ENCODE data around the gene ATP6AP1.

Gene ATP6AP1

GRCh38 chrX:154457491-154458115 lies 29.1 kb downstream of the ATP6AP1 start:
- H3K4me2 ChIP-seq (ENCODE audit: low read depth, low read length, poor library complexity, severe bottlenecking) = peak overlapping the region; percentile 58
- H3K4me1 ChIP-seq (ENCODE audit: insufficient read depth, low read length, poor library complexity, severe bottlenecking) = no peaks in the 10 kb centered on the region
- no peaks in the 10 kb centered on the region for H3K9me3 ChIP-seq (ENCODE audit: insufficient read depth, low read depth, low read length)
- H3K9ac ChIP-seq (ENCODE audit: low read depth, low read length, poor library complexity, severe bottlenecking) = no peak overlapping the region
- H4K20me1 ChIP-seq (ENCODE audit: insufficient read depth, low read length, poor library complexity, severe bottlenecking) = no peaks in the 10 kb centered on the region
- no peaks in the 10 kb centered on the region for H3K9me2 ChIP-seq (replicated peaks; ENCODE audit: low read depth, low read length)
- peak overlapping the region; percentile 81; the same call in 1 of the 2 replicates for H2AFZ ChIP-seq (ENCODE audit: low read length)
- H3K36me3 ChIP-seq (ENCODE audit: insufficient read depth, low read length) = no peaks in the 10 kb centered on the region
- peaks cover 8% of the 10 kb centered on the region; the same call in 1 of the 2 replicates for H3K79me2 ChIP-seq (ENCODE audit: insufficient read depth, low read length)
- no peak for TF ChIP-seq EZH2phosphoT487 (IDR thresholded peaks at IDR 0.05; ENCODE audit: borderline replicate concordance)
- TF ChIP-seq, protein P1, sequence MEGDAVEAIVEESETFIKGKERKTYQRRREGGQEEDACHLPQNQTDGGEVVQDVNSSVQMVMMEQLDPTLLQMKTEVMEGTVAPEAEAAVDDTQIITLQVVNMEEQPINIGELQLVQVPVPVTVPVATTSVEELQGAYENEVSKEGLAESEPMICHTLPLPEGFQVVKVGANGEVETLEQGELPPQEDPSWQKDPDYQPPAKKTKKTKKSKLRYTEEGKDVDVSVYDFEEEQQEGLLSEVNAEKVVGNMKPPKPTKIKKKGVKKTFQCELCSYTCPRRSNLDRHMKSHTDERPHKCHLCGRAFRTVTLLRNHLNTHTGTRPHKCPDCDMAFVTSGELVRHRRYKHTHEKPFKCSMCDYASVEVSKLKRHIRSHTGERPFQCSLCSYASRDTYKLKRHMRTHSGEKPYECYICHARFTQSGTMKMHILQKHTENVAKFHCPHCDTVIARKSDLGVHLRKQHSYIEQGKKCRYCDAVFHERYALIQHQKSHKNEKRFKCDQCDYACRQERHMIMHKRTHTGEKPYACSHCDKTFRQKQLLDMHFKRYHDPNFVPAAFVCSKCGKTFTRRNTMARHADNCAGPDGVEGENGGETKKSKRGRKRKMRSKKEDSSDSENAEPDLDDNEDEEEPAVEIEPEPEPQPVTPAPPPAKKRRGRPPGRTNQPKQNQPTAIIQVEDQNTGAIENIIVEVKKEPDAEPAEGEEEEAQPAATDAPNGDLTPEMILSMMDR (conservative IDR thresholded peaks at IDR 0.05; ENCODE audit: low read length) = no peak
- H3F3A ChIP-seq (ENCODE audit: low read depth) = no peaks in the 10 kb centered on the region
- no peaks in the 10 kb centered on the region for H3K27me3 ChIP-seq (ENCODE audit: insufficient read depth, low read length, poor library complexity, severe bottlenecking)
- peak overlapping the region; percentile 81 for H3K4me3 ChIP-seq (ENCODE audit: low read length, poor library complexity, severe bottlenecking)

DNA sequence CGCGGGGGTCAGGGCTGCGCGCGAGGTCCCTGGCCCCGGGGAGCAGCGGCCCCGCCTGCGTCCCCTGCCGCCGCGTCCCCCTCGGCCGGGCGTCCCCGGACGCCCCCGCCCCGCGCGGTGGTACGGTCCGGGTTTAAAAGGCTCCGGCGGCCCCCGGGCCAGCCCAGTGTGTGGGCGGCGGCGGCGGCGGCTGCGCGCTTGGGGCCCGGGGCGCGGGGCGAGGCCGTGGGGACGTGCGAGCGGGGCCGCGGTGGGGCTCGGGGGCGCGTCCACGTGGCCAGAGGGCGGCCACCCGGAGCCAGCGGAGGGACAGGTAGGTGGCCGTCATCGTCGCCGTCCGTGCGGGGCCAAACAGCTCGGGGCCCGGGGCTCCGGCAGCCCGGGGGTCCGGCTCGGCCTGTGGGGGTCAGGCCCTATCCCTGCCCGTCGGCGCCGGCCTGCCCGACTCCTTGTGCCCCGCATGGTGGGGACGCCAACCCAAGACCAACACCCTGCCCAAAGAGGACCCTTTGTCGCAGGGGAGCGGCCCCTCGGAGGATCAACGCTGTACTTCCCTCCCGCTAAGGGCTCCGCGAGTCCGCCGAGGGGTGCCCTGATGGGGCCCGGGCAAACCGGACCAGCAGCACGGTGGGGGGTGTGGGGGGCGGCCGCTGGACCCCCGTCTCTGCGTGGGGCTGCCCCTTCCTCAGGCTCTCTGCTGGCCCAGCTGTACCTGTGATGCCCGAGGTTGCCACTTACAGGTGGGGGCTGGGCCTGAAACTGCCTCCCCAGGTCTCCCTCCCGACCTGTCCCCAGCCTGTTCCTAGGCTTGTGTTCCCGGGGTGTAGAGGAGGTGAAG lies 29.9 kb downstream of the ATP6AP1 start, which contains the start of gene PLXNA3:
Gene PLXNA3 (plus strand): TSS at position 166 of the 838 bp plus-strand sequence. CDS start 1,903 bp downstream, outside the sequence.
- H3K4me1 ChIP-seq (ENCODE audit: insufficient read depth, low read length, poor library complexity, severe bottlenecking) = no peaks in the 10 kb centered on the region
- H4K20me1 ChIP-seq (ENCODE audit: insufficient read depth, low read length, poor library complexity, severe bottlenecking) = no peaks in the 10 kb centered on the region
- no peaks in the 10 kb centered on the region for H3K27me3 ChIP-seq (ENCODE audit: insufficient read depth, low read length, poor library complexity, severe bottlenecking)
- peak within 1 kb of the TSS; percentile 81 for H3K4me3 ChIP-seq (ENCODE audit: low read length, poor library complexity, severe bottlenecking)
- no peaks in the 10 kb centered on the region for H3F3A ChIP-seq (ENCODE audit: low read depth)
- H3K9me3 ChIP-seq (ENCODE audit: insufficient read depth, low read depth, low read length) = no peaks in the 10 kb centered on the region
- no peak for TF ChIP-seq EZH2phosphoT487 (IDR thresholded peaks at IDR 0.05; ENCODE audit: borderline replicate concordance)
- TF ChIP-seq, protein P1 (conservative IDR thresholded peaks at IDR 0.05; ENCODE audit: low read length) = no peak
- peak within 1 kb of the TSS; percentile 70 for H3K9ac ChIP-seq (ENCODE audit: low read depth, low read length, poor library complexity, severe bottlenecking)
- no peaks in the 10 kb centered on the region for H3K36me3 ChIP-seq (ENCODE audit: insufficient read depth, low read length)
- peak within 1 kb of the TSS; percentile 81; the same call in 1 of the 2 replicates for H2AFZ ChIP-seq (ENCODE audit: low read length)
- peak within 1 kb of the TSS; percentile 77 for H3K4me2 ChIP-seq (ENCODE audit: low read depth, low read length, poor library complexity, severe bottlenecking)
- peaks cover 8% of the 10 kb centered on the region; the same call in 1 of the 2 replicates for H3K79me2 ChIP-seq (ENCODE audit: insufficient read depth, low read length)
- H3K9me2 ChIP-seq (replicated peaks; ENCODE audit: low read depth, low read length) = no peaks in the 10 kb centered on the region

GRCh38 chrX:154458954-154459778 lies 30.7 kb downstream of the ATP6AP1 start:
- no peaks in the 10 kb centered on the region for H3K27me3 ChIP-seq (ENCODE audit: insufficient read depth, low read length, poor library complexity, severe bottlenecking)
- no peaks in the 10 kb centered on the region for H3K36me3 ChIP-seq (ENCODE audit: insufficient read depth, low read length)
- H3K9me3 ChIP-seq (ENCODE audit: insufficient read depth, low read depth, low read length) = no peaks in the 10 kb centered on the region
- no peak for TF ChIP-seq EZH2phosphoT487 (IDR thresholded peaks at IDR 0.05; ENCODE audit: borderline replicate concordance)
- TF ChIP-seq, protein P1 (conservative IDR thresholded peaks at IDR 0.05; ENCODE audit: low read length) = no peak
- H3K79me2 ChIP-seq (ENCODE audit: insufficient read depth, low read length) = peaks cover 8% of the 10 kb centered on the region; the same call in 1 of the 2 replicates
- no peaks in the 10 kb centered on the region for H3K9me2 ChIP-seq (replicated peaks; ENCODE audit: low read depth, low read length)
- H3K4me1 ChIP-seq (ENCODE audit: insufficient read depth, low read length, poor library complexity, severe bottlenecking) = no peaks in the 10 kb centered on the region
- peak overlapping the region; percentile 77 for H3K4me2 ChIP-seq (ENCODE audit: low read depth, low read length, poor library complexity, severe bottlenecking)
- H3F3A ChIP-seq (ENCODE audit: low read depth) = no peaks in the 10 kb centered on the region
- peak overlapping the region; percentile 81 for H3K4me3 ChIP-seq (ENCODE audit: low read length, poor library complexity, severe bottlenecking)
- no peak overlapping the region for H2AFZ ChIP-seq (ENCODE audit: low read length)
- peak overlapping the region; percentile 70 for H3K9ac ChIP-seq (ENCODE audit: low read depth, low read length, poor library complexity, severe bottlenecking)
- no peaks in the 10 kb centered on the region for H4K20me1 ChIP-seq (ENCODE audit: insufficient read depth, low read length, poor library complexity, severe bottlenecking)

Data from Loucy (cell line).